KBM-7 (cell line): ENCODE results near the gene RAC2.

Source experiments
- DNase-seq: peaks from one replicate; pipeline ENCODE4 v3.0.0-alpha.2; 2015
- in situ Hi-C: fragments of 300-500 bp; cut with MboI; formaldehyde crosslinking; loops from 2 replicates; pipeline ENCODE4 v1.14.3; 2020; ENCODE audit warnings: low sequenced_read_pairs, low pct_unique_long_range_greater_than_20kb, mixed read lengths

RAC2 gene

DNA sequence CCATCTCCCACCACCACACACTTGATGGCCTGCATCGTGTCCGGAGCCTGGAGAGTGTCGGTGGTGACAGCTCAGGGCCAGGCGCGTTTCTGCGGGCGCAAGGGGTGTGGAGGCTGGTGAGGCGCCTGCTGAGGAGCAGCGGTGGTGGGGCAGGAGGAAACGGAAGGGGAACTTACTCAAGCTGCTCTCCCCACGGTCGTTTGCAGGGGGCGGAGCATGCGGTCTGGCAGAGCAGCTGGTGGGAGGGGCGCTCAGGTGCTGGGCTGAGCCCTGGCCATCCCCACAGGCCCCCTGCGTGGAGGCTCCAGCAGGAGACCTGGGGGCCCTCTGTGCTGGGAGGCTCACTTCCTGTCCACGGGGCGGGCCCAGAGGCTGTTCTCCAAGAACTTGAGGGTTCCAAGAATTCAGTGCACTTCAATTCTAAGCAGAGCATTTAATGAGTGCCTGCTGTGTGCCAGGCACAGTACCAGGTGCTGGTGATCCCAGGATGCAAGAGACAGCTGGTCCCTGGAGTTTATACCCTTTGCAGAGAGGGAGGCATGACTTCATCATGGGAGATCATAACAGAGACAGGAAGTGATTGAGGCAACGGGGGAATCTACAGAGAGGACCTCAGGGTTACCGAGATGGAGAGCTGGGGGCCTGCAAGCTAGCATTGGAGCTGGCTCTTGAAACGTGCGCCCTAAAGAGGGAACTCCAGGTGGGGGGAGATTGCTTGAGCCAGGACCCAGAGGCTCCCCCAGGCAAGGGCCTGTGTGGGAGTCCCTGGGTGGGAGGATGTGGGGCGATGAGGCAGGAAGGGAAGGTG is at the start of gene RAC2:
TSS of gene RAC2 (minus strand) at position 156 of the 808 bp plus-strand sequence. CDS start at position 35, 121 bp downstream.
- in situ Hi-C loops, result no loop called here
- peak; percentile 96 for DNase-seq

GRCh38 chr22:37293172-37293571 is 49.1 kb upstream of the RAC2 start:
- no peak for DNase-seq
- in situ Hi-C loops, result no loop called here

GRCh38 chr22:37292641-37293040 is 48.6 kb upstream of the RAC2 start:
- in situ Hi-C loops, result no loop called here
- no peak for DNase-seq

- in situ Hi-C loops, result no loop called here
Measured at GRCh38 chr22:37291559-37292298, 47.7 kb upstream of the RAC2 start.

GRCh38 chr22:37290737-37291136 is 46.7 kb upstream of the RAC2 start:
- no peak for DNase-seq
- in situ Hi-C loops, result no loop called here

More at GRCh38 chr22:37291559-37292298, 47.7 kb upstream of the RAC2 start:
- no peak for DNase-seq

DNA sequence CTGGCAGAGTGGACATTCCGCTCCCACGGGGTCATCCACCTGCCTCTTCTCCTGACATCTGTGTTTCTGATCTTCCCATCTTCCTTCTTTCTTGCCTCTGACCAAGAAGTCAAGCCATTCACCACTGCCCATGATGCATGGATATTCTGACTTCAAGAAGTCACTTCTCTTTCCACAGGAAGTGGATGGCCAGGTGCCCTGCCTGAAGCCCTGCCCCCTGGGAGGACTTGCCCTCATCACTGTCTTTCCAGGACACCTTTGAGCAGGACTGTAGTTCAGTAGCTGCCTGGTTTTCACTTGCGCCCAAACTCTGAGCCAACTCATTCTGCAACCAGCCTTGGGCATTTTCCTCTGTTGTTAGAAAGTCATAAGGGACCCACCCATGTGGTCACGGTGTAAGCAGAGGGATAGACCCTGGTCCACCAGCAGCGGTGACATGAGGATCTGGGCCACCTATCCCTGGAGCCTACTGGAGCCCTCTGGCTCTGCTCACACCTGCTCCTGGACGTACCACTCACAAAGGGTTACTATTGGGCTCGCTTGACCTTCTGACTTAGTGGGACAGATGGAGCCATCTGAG is 45.2 kb upstream of the RAC2 start:
- DNase-seq, result no peak
- in situ Hi-C loops, result no loop called here

DNA sequence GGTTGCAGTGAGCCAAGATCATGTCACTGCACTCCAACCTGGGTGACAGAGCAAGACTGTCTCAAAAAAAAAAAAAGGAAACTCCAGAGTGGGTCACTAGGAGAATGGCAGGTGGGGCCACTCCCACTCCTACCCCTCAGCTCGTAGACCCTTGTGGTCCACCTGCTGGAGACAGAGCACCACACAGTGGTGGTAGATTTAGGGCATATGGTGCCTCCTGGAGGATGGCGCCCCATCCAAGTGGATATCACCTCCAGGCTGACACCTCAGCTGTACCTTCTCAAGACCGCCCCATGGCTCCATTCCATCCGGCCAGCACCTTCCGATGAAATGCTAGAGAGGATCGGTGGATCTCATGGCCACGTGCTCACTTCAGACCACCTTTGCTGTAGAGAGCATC is 44.5 kb upstream of the RAC2 start:
- no peak for DNase-seq
- in situ Hi-C loops, result no loop called here

DNA sequence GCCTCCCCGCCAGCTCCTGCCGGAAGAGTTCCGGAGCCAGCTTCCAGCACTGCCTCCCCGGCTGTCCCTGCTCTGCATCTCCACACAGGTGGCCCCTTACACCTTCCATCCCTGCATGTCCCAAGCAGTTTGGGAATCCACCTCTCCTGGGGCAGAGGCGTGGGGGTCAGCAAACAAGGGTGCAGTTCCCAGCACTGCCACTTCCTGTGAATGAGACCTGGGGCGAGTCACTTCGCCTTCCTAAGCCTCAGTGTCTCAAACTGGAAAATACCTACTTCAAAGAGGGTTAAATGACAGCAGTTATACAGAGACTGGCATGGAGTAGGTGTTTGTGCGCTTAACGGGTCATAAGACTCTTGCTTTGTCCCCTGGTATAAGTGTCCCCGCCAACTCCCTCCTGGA is 43.5 kb upstream of the RAC2 start:
- in situ Hi-C loops, result no loop called here
- no peak for DNase-seq

GRCh38 chr22:37285937-37286336 is 41.9 kb upstream of the RAC2 start:
- in situ Hi-C loops, result no loop called here
- DNase-seq, result no peak

GRCh38 chr22:37284805-37285355 is 40.8 kb upstream of the RAC2 start:
- in situ Hi-C loops, result no loop called here
- peak; percentile 99 for DNase-seq

- no peak for DNase-seq
- in situ Hi-C loops, result no loop called here
Measured at GRCh38 chr22:37284126-37284804, 40.2 kb upstream of the RAC2 start.

DNA sequence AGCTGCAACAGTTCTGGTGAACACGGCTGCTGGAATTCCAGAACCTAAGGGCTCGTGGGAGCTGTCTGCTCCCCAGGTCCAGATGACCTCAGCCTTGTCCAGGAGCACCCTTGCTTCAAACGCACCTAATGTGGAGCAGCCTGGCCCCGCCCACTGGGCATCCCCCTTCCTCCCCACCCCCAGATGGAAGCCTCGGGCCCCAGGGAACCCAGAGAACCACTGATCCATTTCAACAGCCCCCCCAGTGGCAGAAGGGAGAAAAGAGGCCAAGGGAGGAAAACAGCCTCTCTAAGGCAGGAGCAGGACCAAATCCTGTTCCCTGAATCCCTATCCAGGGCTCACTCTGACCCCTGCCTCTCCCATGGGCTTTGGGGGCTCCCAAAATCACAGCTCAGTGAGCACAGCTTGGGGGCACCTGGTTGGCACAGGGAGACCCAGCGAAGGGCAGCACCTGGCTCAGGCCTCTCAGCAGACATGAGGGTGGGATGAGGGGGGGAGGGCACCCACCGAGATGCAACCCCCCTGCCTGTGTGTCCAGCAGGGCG is 39.4 kb upstream of the RAC2 start:
- DNase-seq, result no peak

GRCh38 chr22:37282385-37282677 is 38.3 kb upstream of the RAC2 start, which contains the start of gene CYTH4:
Gene CYTH4 (plus strand): TSS chr22:37282508. CDS start chr22:37282570, 62 bp downstream.
- in situ Hi-C loops, result no loop called here
- peak; percentile 61 for DNase-seq

More for the DNA sequence above, 39.4 kb upstream of the RAC2 start:
- in situ Hi-C loops, result no loop called here

DNA sequence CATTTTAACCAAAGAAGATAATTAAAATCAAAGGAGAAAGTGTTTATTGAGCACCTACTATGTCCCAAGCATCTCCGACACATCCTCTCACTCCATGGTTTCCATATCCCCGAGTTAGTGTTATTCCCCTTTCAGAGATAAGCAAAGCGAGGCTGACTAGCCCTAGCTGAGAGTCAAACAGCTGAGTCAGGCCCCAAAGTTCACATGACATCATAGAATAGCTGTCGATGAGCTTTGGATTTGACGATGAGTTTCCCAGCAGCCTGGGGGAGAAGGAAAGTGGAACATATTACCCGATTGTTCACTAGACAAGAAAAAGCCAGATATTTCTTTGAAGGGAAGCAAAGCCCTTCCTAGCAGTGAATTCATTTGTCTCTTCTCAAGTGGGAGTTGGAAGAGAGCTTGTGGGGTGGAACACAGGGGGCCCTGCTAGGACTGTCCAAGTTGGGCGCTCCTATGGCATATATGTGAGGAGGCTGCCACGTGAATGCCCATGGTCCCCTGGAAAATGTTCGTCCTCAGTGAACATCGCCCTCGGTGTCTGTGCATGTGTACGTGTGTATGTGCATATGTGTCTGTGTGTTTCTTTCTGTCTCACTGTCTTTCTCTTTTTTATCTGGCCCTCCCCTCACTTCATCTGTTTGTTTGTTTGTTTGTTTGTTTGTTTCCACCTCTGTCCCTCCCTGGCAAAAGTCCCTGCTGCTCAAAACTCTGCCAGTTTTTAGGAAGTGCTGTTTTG is 37.7 kb upstream of the RAC2 start:
- in situ Hi-C loops, result no loop called here

DNA sequence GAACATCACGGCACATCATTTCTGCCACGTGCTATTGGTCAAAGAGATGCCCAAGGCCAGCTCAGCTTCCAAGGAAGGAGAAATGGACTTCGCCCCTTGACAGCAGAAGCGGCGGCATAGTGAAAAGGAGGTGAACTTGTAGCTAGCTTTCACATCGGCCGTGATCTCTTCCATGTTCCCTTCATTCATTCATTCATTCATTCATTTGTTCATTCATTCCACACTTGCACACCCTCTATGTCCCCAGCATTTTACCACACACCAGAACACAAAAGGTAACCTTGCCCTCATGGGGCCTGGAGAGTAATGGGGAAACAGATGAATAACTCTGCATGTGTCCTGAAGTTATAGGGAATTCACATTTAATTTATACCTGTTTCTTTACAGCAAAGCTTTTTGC is 37.1 kb upstream of the RAC2 start:
- in situ Hi-C loops, result no loop called here
- no peak for DNase-seq

More for the DNA sequence above, 37.7 kb upstream of the RAC2 start:
- DNase-seq, result no peak

GRCh38 chr22:37280718-37281117 is 36.6 kb upstream of the RAC2 start:
- in situ Hi-C loops, result no loop called here
- DNase-seq, result no peak

DNA sequence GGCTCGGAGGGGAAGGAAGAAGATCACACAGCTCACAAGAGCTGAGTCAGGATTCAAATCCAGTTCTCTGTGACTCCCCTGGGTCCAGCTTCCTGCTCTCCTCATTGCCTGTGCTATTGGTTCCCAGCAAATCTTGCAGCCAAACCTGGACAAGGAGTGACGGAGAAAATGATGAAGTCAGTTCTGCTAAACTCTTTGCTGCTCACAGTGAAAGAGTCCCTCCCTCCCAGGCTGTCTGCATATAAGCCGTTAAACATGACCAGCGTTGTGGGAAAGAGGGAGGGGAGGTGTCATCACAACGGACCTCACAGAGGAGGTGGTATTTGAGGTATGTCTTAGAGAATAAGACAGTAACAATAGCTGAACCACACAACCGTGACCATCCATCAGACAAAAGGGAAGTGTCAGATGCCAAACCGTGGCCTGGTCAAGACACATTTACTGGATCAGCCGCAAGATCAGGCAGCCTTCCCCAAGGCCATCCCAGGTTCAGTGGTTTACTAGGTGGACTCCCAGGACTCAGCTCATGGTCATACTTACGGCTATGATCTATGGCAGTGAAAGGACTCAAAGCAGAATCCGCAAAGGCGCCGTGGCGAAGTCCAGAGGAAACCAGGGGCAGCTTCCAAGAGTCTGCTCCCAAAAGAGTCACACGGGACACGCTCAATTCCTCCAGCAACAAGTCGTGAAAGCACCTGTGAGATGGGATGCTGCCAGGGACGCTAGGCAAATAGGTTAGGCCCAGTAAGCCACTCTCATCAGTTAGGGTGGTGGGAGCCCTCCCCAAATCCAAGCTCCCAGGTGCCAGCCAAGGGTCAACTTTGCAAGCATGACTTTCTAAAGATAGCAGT is 35.5 kb upstream of the RAC2 start:
- peak; percentile 94 for DNase-seq
- in situ Hi-C loops, result no loop called here

DNA sequence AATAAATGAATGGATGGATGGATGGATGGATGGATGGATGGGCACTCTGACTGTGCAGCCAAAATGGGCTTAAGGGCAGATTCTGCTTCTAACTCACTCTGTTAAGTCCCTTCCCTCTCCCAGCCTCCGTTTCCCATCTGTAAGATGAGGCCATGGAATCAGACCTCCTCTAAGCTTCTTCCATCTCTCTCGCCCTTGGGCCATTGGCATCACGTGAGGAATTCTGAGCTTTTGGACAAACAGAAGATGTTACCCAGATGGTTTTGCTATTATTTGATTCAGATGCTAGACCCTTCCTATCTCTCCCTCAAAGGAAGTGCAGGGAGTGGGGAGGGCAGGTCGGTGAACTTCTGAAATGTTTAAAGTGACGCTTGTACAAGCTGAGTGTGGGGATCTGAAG is 34.2 kb upstream of the RAC2 start:
- no peak for DNase-seq
- in situ Hi-C loops, result no loop called here
